SKM-1 (cell line): ENCODE results near the gene CHST14.

Experiments used
- DNase-seq: peaks from one replicate; lab custom pipeline; 2025; ENCODE audit not compliant: unreplicated experiment; lab: John Stamatoyannopoulos, UW

The CHST14 gene

GRCh38 chr15:40487816-40488682 lies 17.3 kb downstream of the CHST14 start:
- DNase-seq, result no peak

GRCh38 chr15:40489274-40490175 lies 18.7 kb downstream of the CHST14 start:
- no peak for DNase-seq

- DNase-seq, result peak; percentile 45
These were observed 22.5 kb downstream of the CHST14 start for GRCh38 chr15:40493089-40493840.

- no peak for DNase-seq
These were observed 24.7 kb downstream of the CHST14 start for GRCh38 chr15:40495516-40495915.

- no peak for DNase-seq
These were observed 27.6 kb downstream of the CHST14 start for GRCh38 chr15:40498418-40498817.

- DNase-seq, result no peak
These were observed 28.1 kb downstream of the CHST14 start for GRCh38 chr15:40498891-40499290.

- no peak for DNase-seq
These were observed 29.1 kb downstream of the CHST14 start for GRCh38 chr15:40499931-40500330.

- no peak for DNase-seq
These were observed 30.0 kb downstream of the CHST14 start for GRCh38 chr15:40500568-40501330.

- DNase-seq, result no peak
These were observed 30.7 kb downstream of the CHST14 start for GRCh38 chr15:40501487-40501886.

GRCh38 chr15:40506964-40507571 lies 36.3 kb downstream of the CHST14 start:
- no peak for DNase-seq

- no peak for DNase-seq
These were observed 37.4 kb downstream of the CHST14 start for GRCh38 chr15:40508216-40508615.

- DNase-seq, result no peak
These were observed 39.4 kb downstream of the CHST14 start for GRCh38 chr15:40510201-40510600.

GRCh38 chr15:40511093-40511471 lies 40.3 kb downstream of the CHST14 start:
- DNase-seq, result no peak

GRCh38 chr15:40511472-40512133 lies 40.8 kb downstream of the CHST14 start:
- DNase-seq, result no peak

GRCh38 chr15:40512440-40512839 lies 41.7 kb downstream of the CHST14 start:
- DNase-seq, result no peak

GRCh38 chr15:40513609-40514008 lies 42.8 kb downstream of the CHST14 start:
- no peak for DNase-seq

- DNase-seq, result no peak
These were observed 45.5 kb downstream of the CHST14 start for GRCh38 chr15:40516322-40516721.
